Panc1 (cell line): ENCODE results near the gene NUP37. TPM values are rescaled to one million over a fixed set of nuclear protein-coding genes. Genes with fewer than 3 reads are reported as not detected.

Source experiments
- ATAC-seq: fragments of 200-7000 bp; cut with Tn5 transposase; 2 replicates; pipeline ENCODE4 v1.9.1; 2020; ENCODE audit warnings: mild to moderate bottlenecking, moderate library complexity
- BruUV-seq: library from RNA; stranded (reverse); fragments of 400-500 nt; replicated peaks from 2 replicates; lab custom pipeline; 2021; lab: Mats Ljungman, UMichigan
- CTCF ChIA-PET: fragments of 300-600 bp; sonication (Branson Sonifier 250); formaldehyde crosslinking; loops from one replicate; lab custom pipeline; 2022; ENCODE audit warnings: antibody characterized with exemption; lab: Charles Lee
- POLR2A ChIA-PET: fragments of 300-600 bp; sonication (Branson Sonifier 250); formaldehyde crosslinking; loops from one replicate; lab custom pipeline; 2022; ENCODE audit warnings: antibody characterized with exemption; lab: Charles Lee
- DNase-seq: peaks from one replicate; pipeline ENCODE4 v3.0.0-alpha.2; 2010; ENCODE audit warnings: low read depth, low spot score
- H3K27ac ChIP-seq: 2 replicates; pipeline ENCODE4 v1.5.1; 2011; ENCODE audit warnings: mild to moderate bottlenecking, low read length, inconsistent platforms
- H3K27me3 ChIP-seq: fragments of 200-500 bp; sonication (Bioruptor generic); 2 replicates; pipeline ENCODE4 v1.6.0; 2014; ENCODE audit warnings: low read length, inconsistent platforms; ENCODE audit not compliant: control insufficient read depth, insufficient read depth
- H3K36me3 ChIP-seq: fragments of 200-500 bp; sonication (Bioruptor generic); 2 replicates; pipeline ENCODE4 v1.5.1; 2014; ENCODE audit warnings: inconsistent platforms, mild to moderate bottlenecking, low read length, moderate library complexity; ENCODE audit not compliant: control insufficient read depth, insufficient read depth
- H3K4me1 ChIP-seq: 2 replicates; pipeline ENCODE4 v1.5.1; 2011; ENCODE audit warnings: inconsistent platforms, mild to moderate bottlenecking, low read length, moderate library complexity; ENCODE audit not compliant: control insufficient read depth, insufficient read depth
- H3K4me3 ChIP-seq, 2 experiments: 2 replicates each; pipeline ENCODE4 v1.5.1; 2011 to 2012; ENCODE audit warnings: low read depth in 2 of 2, low read length in 2 of 2, mild to moderate bottlenecking in 2 of 2, inconsistent platforms in 1 of 2, moderate library complexity in 1 of 2
- H3K9me3 ChIP-seq: fragments of 200-500 bp; sonication (Bioruptor generic); 2 replicates; pipeline ENCODE4 v1.5.1; 2014; ENCODE audit warnings: low read depth, mild to moderate bottlenecking, inconsistent platforms, low read length, moderate library complexity; ENCODE audit not compliant: control insufficient read depth, insufficient read depth
- POLR2AphosphoS5 ChIP-seq: IDR thresholded peaks from 2 replicates; pipeline ENCODE4 v1.6.1; 2012; ENCODE audit warnings: mild to moderate bottlenecking, low read depth, low read length, moderate library complexity
- SIN3A ChIP-seq: IDR thresholded peaks from 2 replicates; pipeline ENCODE4 v1.6.1; 2012; ENCODE audit warnings: low read depth, mild to moderate bottlenecking, low read length, moderate library complexity, borderline replicate concordance; ENCODE audit not compliant: insufficient read depth
- TCF7L2 ChIP-seq: IDR thresholded peaks from 2 replicates; pipeline ENCODE4 v1.6.1; 2011; ENCODE audit warnings: mild to moderate bottlenecking, low read depth, low read length, inconsistent platforms
- in situ Hi-C: cut with HindIII; loops from 2 replicates; pipeline ENCODE4 v1.10.0; 2016; ENCODE audit warnings: low sequenced_read_pairs, low pct_unique_long_range_greater_than_20kb
- intact Hi-C: fragments of 100-400 bp; cut with micrococcal nuclease; formaldehyde crosslinking; loops from one replicate; pipeline ENCODE4 v1.10.0; 2022; ENCODE audit not compliant: unreplicated experiment
- total RNA-seq: library from RNA; stranded (reverse); gene quantifications from one replicate; pipeline ENCODE4 v1.2.1, GENCODE V29; 2021; ENCODE audit not compliant: unreplicated experiment
- TF ChIP-seq, protein P1 (sequence below), 2 experiments: IDR thresholded peaks; 2 replicates each; pipeline ENCODE4 v1.6.1; 2011 to 2012; ENCODE audit warnings: low read depth in 2 of 2, control low read depth in 1 of 2, low read length in 1 of 2, mild to moderate bottlenecking in 1 of 2, moderate library complexity in 1 of 2; ENCODE audit not compliant: insufficient read depth in 1 of 2
- TF ChIP-seq, protein P2 (sequence below): fragments of 450-650 bp; IDR thresholded peaks from 2 replicates; pipeline ENCODE4 v1.5.1; 2017; ENCODE audit warnings: mild to moderate bottlenecking

Gene NUP37
- total RNA-seq, 1 experiment from 2014 or later, result 47.7 TPM

DNA sequence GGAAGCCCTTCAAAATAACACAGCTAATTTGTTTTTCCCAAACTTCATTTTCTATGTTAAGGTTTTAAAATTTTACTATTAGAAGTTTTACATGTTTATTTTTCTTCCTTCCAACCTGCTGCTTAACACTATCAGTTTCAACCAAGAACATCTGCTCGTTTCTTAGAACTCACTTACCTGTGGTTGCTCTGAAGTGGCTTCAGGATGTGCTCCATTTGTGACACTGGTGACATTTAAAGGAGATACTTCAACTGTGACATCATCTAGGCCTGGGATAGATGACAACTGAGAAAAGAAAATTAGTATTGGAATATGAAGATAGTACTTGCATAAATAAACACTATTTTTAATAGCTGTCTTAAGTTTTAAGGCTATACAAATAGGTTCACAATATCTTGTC, 76.0 kb downstream of the NUP37 start:
- no peak for DNase-seq
- TF ChIP-seq POLR2AphosphoS5 (no peak), TCF7L2 (no peak), SIN3A (no peak)
- TF ChIP-seq, protein P1, sequence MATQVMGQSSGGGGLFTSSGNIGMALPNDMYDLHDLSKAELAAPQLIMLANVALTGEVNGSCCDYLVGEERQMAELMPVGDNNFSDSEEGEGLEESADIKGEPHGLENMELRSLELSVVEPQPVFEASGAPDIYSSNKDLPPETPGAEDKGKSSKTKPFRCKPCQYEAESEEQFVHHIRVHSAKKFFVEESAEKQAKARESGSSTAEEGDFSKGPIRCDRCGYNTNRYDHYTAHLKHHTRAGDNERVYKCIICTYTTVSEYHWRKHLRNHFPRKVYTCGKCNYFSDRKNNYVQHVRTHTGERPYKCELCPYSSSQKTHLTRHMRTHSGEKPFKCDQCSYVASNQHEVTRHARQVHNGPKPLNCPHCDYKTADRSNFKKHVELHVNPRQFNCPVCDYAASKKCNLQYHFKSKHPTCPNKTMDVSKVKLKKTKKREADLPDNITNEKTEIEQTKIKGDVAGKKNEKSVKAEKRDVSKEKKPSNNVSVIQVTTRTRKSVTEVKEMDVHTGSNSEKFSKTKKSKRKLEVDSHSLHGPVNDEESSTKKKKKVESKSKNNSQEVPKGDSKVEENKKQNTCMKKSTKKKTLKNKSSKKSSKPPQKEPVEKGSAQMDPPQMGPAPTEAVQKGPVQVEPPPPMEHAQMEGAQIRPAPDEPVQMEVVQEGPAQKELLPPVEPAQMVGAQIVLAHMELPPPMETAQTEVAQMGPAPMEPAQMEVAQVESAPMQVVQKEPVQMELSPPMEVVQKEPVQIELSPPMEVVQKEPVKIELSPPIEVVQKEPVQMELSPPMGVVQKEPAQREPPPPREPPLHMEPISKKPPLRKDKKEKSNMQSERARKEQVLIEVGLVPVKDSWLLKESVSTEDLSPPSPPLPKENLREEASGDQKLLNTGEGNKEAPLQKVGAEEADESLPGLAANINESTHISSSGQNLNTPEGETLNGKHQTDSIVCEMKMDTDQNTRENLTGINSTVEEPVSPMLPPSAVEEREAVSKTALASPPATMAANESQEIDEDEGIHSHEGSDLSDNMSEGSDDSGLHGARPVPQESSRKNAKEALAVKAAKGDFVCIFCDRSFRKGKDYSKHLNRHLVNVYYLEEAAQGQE (IDR thresholded peaks at IDR 0.05; ENCODE audit: insufficient read depth in 1 of 2, low read depth in 2 of 2, low read length in 1 of 2), result no peak
- TF ChIP-seq, protein P2, sequence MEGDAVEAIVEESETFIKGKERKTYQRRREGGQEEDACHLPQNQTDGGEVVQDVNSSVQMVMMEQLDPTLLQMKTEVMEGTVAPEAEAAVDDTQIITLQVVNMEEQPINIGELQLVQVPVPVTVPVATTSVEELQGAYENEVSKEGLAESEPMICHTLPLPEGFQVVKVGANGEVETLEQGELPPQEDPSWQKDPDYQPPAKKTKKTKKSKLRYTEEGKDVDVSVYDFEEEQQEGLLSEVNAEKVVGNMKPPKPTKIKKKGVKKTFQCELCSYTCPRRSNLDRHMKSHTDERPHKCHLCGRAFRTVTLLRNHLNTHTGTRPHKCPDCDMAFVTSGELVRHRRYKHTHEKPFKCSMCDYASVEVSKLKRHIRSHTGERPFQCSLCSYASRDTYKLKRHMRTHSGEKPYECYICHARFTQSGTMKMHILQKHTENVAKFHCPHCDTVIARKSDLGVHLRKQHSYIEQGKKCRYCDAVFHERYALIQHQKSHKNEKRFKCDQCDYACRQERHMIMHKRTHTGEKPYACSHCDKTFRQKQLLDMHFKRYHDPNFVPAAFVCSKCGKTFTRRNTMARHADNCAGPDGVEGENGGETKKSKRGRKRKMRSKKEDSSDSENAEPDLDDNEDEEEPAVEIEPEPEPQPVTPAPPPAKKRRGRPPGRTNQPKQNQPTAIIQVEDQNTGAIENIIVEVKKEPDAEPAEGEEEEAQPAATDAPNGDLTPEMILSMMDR, result no peak
- Histone ChIP-seq H3K4me1 (no peaks in the 10 kb centered on the region), H3K9me3 (no peaks in the 10 kb centered on the region), H3K27me3 (no peaks in the 10 kb centered on the region), H3K27ac (no peak overlapping the region), H3K36me3 (no peaks in the 10 kb centered on the region; the same call in 1 of the 2 replicates), H3K4me3 (no peak overlapping the region)
- intact Hi-C loops, result no loop called here
- ChIA-PET CTCF (no interaction called here), POLR2A (no interaction called here)
- in situ Hi-C loops, result no loop called here
- no TSS peak for BruUV-seq
- no peak for ATAC-seq

DNA sequence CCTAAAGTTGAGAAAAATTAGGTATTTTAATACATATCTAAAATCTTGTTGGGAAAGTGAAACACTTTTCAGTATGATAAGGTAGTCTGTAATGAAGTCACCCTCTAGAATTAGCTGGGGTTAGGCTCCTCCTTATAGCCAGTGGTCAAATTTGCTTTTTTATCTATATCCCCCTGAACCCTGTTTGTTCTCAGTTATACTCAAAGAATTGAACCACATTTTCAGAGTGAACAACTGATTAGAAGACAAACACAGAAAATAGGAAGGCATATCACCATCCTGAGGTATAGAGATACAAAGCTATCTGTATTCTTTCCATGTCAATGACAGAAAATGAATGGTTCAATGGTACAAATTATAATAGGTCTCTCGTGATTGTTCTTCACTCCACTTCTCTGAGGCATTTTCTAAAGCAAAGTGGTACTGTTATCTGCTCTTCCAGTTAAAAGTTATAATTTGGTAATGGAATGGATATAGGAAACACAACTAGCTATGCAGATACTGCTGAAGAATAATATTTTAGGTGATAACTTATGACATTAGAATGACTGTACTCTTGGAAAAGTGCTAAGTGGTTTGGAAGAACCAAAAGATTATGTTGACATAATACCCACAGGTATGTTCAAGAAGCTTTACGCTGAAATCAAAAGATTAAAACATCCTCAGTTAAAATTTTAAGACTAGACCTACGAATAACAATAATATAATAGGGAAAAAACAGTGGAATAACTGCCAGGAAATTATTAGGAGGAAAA, 85.7 kb downstream of the NUP37 start:
- BruUV-seq, result no TSS peak
- Histone ChIP-seq H3K27me3 (no peaks in the 10 kb centered on the region), H3K27ac (no peak overlapping the region), H3K4me3 (no peak overlapping the region), H3K9me3 (no peaks in the 10 kb centered on the region), H3K36me3 (no peaks in the 10 kb centered on the region), H3K4me1 (no peaks in the 10 kb centered on the region)
- POLR2A ChIA-PET, result no interaction called here
- DNase-seq (no peak), ATAC-seq (no peak)
- in situ Hi-C loops, result no loop called here
- TF ChIP-seq TCF7L2 (no peak), SIN3A (no peak)
- TF ChIP-seq, protein P2, result no peak
- intact Hi-C loops, result no loop called here
- CTCF ChIA-PET, result no interaction called here
